ENCODE results near the gene MSH5. TPM values are rescaled to one million over a fixed set of nuclear protein-coding genes. Genes with fewer than 3 reads are reported as not detected.

Gene MSH5
- total RNA-seq, 1 experiment from 2014 or later = 156 TPM

DNA sequence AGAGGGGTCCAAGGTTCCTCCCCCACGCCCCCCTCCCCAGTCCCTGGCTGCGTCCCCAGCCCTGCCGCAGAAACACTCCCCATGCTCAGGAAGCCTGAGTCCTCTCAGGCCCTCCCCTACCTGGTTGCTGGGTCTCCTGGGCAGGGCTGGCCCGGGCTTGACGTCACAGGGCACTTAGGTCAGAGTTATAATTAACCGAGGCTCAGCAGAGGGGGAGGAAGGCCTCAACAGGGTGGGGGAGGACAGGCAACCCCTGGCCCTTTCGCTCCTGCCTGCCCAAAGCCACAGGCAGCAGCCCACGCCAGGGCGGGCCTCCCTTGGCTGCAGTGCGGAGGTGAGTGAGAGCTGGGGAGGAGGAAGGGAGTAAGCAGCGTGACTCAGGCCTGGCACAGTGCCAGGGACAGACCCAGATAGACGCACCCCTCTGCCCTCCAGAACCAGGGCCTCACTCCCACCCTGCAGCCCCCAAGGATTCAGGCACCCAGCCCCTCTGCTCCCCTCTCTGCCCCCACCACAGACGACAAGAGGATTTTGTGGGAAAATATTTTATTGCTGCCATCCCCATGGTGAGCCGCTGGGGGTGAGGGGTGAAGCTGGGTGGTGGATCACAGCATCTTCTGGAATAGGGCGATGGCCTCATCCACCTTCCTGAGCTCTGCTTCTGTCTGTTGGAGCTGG is 37.3 kb downstream of the MSH5 start, which contains the start of gene VWA7:
Gene VWA7, minus strand, starts transcription at position 340 of the 678 bp plus-strand sequence. CDS start 549 bp downstream, outside the sequence.
- peak within 1 kb of the TSS; percentile 94 for H3K27ac Mint-ChIP-seq (ENCODE audit: unreplicated experiment)
- intact Hi-C loops (cut with micrococcal nuclease; ENCODE audit: unreplicated experiment) = loop anchor here (5.0 to 10.0 kb wide), 3 partner anchors 45 to 168 kb away; partner anchors contain the start of genes CFB and NEU1
- no TSS peak for BruUV-seq (replicated peaks)
- peaks cover 43% of the 10 kb centered on the region for H3K4me1 Mint-ChIP-seq (ENCODE audit: low read depth, unreplicated experiment)
- H3K27me3 Mint-ChIP-seq (ENCODE audit: unreplicated experiment) = no peaks in the 10 kb centered on the region
- TF ChIP-seq CTCF (IDR thresholded peaks at IDR 0.05; ENCODE audit: unreplicated experiment) = peak; percentile 36
- CTCF ChIA-PET = interaction anchor here (0.6 to 2.3 kb wide), 14 partner anchors 9 to 925 kb away, joined by 3 to 16 read pairs (median 4); partner anchors contain the start of genes ABHD16A, CFB, CLIC1 and LSM2
- H3K4me3 Mint-ChIP-seq (ENCODE audit: low read depth, unreplicated experiment) = peak within 1 kb of the TSS; percentile 65
- peak; percentile 99 for DNase-seq
- peaks cover 83% of the 10 kb centered on the region for H3K36me3 Mint-ChIP-seq (ENCODE audit: insufficient read depth, unreplicated experiment)
- H3K9me3 Mint-ChIP-seq (ENCODE audit: low read depth, unreplicated experiment) = no peaks in the 10 kb centered on the region

- Mint-ChIP-seq H3K4me1 (ENCODE audit: low read depth, unreplicated experiment) (peaks cover 40% of the 10 kb centered on the region), H3K36me3 (ENCODE audit: insufficient read depth, unreplicated experiment) (peaks cover 88% of the 10 kb centered on the region), H3K27ac (ENCODE audit: unreplicated experiment) (peak overlapping the region; percentile 94), H3K27me3 (ENCODE audit: unreplicated experiment) (no peaks in the 10 kb centered on the region), H3K9me3 (ENCODE audit: low read depth, unreplicated experiment) (no peaks in the 10 kb centered on the region), H3K4me3 (ENCODE audit: low read depth, unreplicated experiment) (peak overlapping the region; percentile 65)
- BruUV-seq (replicated peaks) = TSS peak; percentile 66
- intact Hi-C loops (cut with micrococcal nuclease; ENCODE audit: unreplicated experiment) = loop anchor here (5.0 to 10.0 kb wide), 3 partner anchors 45 to 167 kb away; partner anchors contain the start of genes CFB and NEU1
- DNase-seq = no peak
- no peak for TF ChIP-seq CTCF (IDR thresholded peaks at IDR 0.05; ENCODE audit: unreplicated experiment)
- CTCF ChIA-PET = interaction anchor here (0.7 to 1.9 kb wide), 12 partner anchors 8 to 925 kb away, joined by 3 to 13 read pairs (median 4); partner anchors contain the start of genes ABHD16A, CFB, CLIC1 and LSM2
Measured at GRCh38 chr6:31777667-31778050, 37.9 kb downstream of the MSH5 start.

GRCh38 chr6:31778193-31778592 is 38.4 kb downstream of the MSH5 start:
- H3K4me1 Mint-ChIP-seq (ENCODE audit: low read depth, unreplicated experiment) = peaks cover 34% of the 10 kb centered on the region
- BruUV-seq (replicated peaks) = no TSS peak
- no peaks in the 10 kb centered on the region for H3K9me3 Mint-ChIP-seq (ENCODE audit: low read depth, unreplicated experiment)
- DNase-seq = no peak
- peak overlapping the region; percentile 94 for H3K27ac Mint-ChIP-seq (ENCODE audit: unreplicated experiment)
- TF ChIP-seq CTCF (IDR thresholded peaks at IDR 0.05; ENCODE audit: unreplicated experiment) = no peak
- H3K27me3 Mint-ChIP-seq (ENCODE audit: unreplicated experiment) = no peaks in the 10 kb centered on the region
- intact Hi-C loops (cut with micrococcal nuclease; ENCODE audit: unreplicated experiment) = loop anchor here (5.0 to 10.0 kb wide), 3 partner anchors 44 to 167 kb away; partner anchors contain the start of genes CFB and NEU1
- peaks cover 88% of the 10 kb centered on the region for H3K36me3 Mint-ChIP-seq (ENCODE audit: insufficient read depth, unreplicated experiment)
- CTCF ChIA-PET = interaction anchor here (0.7 to 1.9 kb wide), 5 partner anchors 8 to 75 kb away, joined by 3 to 8 read pairs (median 3); partner anchors contain the start of genes ABHD16A and CLIC1
- no peak overlapping the region for H3K4me3 Mint-ChIP-seq (ENCODE audit: low read depth, unreplicated experiment)

- no peak for TF ChIP-seq CTCF (IDR thresholded peaks at IDR 0.05; ENCODE audit: unreplicated experiment)
- no peak for DNase-seq
- CTCF ChIA-PET = interaction anchor here (0.5 to 0.8 kb wide), 3 partner anchors 43 to 74 kb away, joined by 3 to 4 read pairs (median 3); no protein-coding TSS in a partner anchor
- Mint-ChIP-seq H3K4me3 (ENCODE audit: low read depth, unreplicated experiment) (no peak overlapping the region), H3K27ac (ENCODE audit: unreplicated experiment) (no peak overlapping the region), H3K36me3 (ENCODE audit: insufficient read depth, unreplicated experiment) (peaks cover 94% of the 10 kb centered on the region), H3K4me1 (ENCODE audit: low read depth, unreplicated experiment) (peaks cover 34% of the 10 kb centered on the region), H3K9me3 (ENCODE audit: low read depth, unreplicated experiment) (no peaks in the 10 kb centered on the region), H3K27me3 (ENCODE audit: unreplicated experiment) (no peaks in the 10 kb centered on the region)
- intact Hi-C loops (cut with micrococcal nuclease; ENCODE audit: unreplicated experiment) = loop anchor here (5.0 to 10.0 kb wide), 3 partner anchors 43 to 166 kb away; partner anchors contain the start of genes CFB and NEU1
- BruUV-seq (replicated peaks) = no TSS peak
Measured at GRCh38 chr6:31778999-31779885, 39.4 kb downstream of the MSH5 start.

Measured in Calu3 (cell line).